IPS DF 4.7 (cell line): ENCODE data around the gene SPPL2C.

Experiments used
- DNase-seq: peaks from one replicate; pipeline ENCODE4 v3.0.0-alpha.2; 2013; ENCODE audit warnings: low spot score; ENCODE audit errors: extremely low read depth

The SPPL2C gene

GRCh38 chr17:45828171-45828570, 16.5 kb upstream of the SPPL2C start:
- DNase-seq, result no peak

- DNase-seq, result no peak
Observed at GRCh38 chr17:45828582-45829133, 16.0 kb upstream of the SPPL2C start.

GRCh38 chr17:45833920-45834319, 10.8 kb upstream of the SPPL2C start:
- DNase-seq, result no peak

GRCh38 chr17:45834471-45835396, 9.9 kb upstream of the SPPL2C start:
- no peak for DNase-seq

- no peak for DNase-seq
Observed at GRCh38 chr17:45835481-45835880, 9.2 kb upstream of the SPPL2C start.

- no peak for DNase-seq
Observed at GRCh38 chr17:45836047-45837044, 8.3 kb upstream of the SPPL2C start.

- DNase-seq, result no peak
Observed at GRCh38 chr17:45837187-45837586, 7.5 kb upstream of the SPPL2C start.

- no peak for DNase-seq
Observed at GRCh38 chr17:45837603-45838002, 7.1 kb upstream of the SPPL2C start.

GRCh38 chr17:45838751-45839295, 5.9 kb upstream of the SPPL2C start:
- no peak for DNase-seq

GRCh38 chr17:45839442-45839841, 5.2 kb upstream of the SPPL2C start:
- no peak for DNase-seq

- no peak for DNase-seq
Observed at GRCh38 chr17:45841186-45841585, 3.5 kb upstream of the SPPL2C start.

GRCh38 chr17:45841883-45842525, 2.7 kb upstream of the SPPL2C start:
- DNase-seq, result no peak

GRCh38 chr17:45843722-45844121, 959 bp upstream of the SPPL2C start:
- no peak for DNase-seq

GRCh38 chr17:45845376-45846185, 900 bp downstream of the SPPL2C start:
- no peak for DNase-seq

GRCh38 chr17:45846223-45846622, 1.5 kb downstream of the SPPL2C start:
- DNase-seq, result no peak

GRCh38 chr17:45846646-45847045, 2.0 kb downstream of the SPPL2C start:
- DNase-seq, result no peak

- DNase-seq, result no peak
Observed at GRCh38 chr17:45847101-45847500, 2.4 kb downstream of the SPPL2C start.

- DNase-seq, result no peak
Observed at GRCh38 chr17:45847747-45848146, 3.1 kb downstream of the SPPL2C start.

- no peak for DNase-seq
Observed at GRCh38 chr17:45848405-45848804, 3.7 kb downstream of the SPPL2C start.
